GM11168 (cell line): Measurements from ENCODE around the gene ZNF714.
"Not testable (repeated sequence)": the region's sequence is repeated elsewhere in the genome, so short reads cannot be mapped to it uniquely, and the experiment has no call there.

Experiments used
- in situ Hi-C: fragments of 300-500 bp; cut with MboI; formaldehyde crosslinking; loops from one replicate; pipeline ENCODE4 v1.12.0; 2022; ENCODE audit warnings: low sequenced_read_pairs; ENCODE audit not compliant: unreplicated experiment

The ZNF714 gene

GRCh38 chr19:21128901-21129698 is 47.1 kb downstream of the ZNF714 start:
- in situ Hi-C loops, result no loop called here

GRCh38 chr19:21130097-21130775 is 48.2 kb downstream of the ZNF714 start:
- in situ Hi-C loops, result no loop called here

GRCh38 chr19:21133633-21134032 is 51.6 kb downstream of the ZNF714 start:
- in situ Hi-C loops, result no loop called here

- in situ Hi-C loops, result no loop called here
Observed at GRCh38 chr19:21134934-21135366, 52.9 kb downstream of the ZNF714 start.

- in situ Hi-C loops, result no loop called here
Observed at GRCh38 chr19:21135433-21135832, 53.4 kb downstream of the ZNF714 start.

- in situ Hi-C loops, result no loop called here
Observed at GRCh38 chr19:21138130-21138529, 56.1 kb downstream of the ZNF714 start.

- in situ Hi-C loops, result not testable (repeated sequence)
Observed at GRCh38 chr19:21141006-21141405, 59.0 kb downstream of the ZNF714 start.

- in situ Hi-C loops, result no loop called here
Observed at GRCh38 chr19:21141787-21142464, 59.9 kb downstream of the ZNF714 start, which contains the start of gene ZNF431. Gene ZNF431 (plus strand): TSS chr19:21142040. CDS start chr19:21142184, 144 bp downstream.

GRCh38 chr19:21143428-21143827 is 61.4 kb downstream of the ZNF714 start:
- in situ Hi-C loops, result no loop called here

- in situ Hi-C loops, result no loop called here
Observed at GRCh38 chr19:21143854-21144253, 61.9 kb downstream of the ZNF714 start.

GRCh38 chr19:21147540-21147939 is 65.5 kb downstream of the ZNF714 start:
- in situ Hi-C loops, result no loop called here

- in situ Hi-C loops, result no loop called here
Observed at GRCh38 chr19:21148681-21149080, 66.7 kb downstream of the ZNF714 start.

GRCh38 chr19:21149877-21150276 is 67.9 kb downstream of the ZNF714 start:
- in situ Hi-C loops, result no loop called here

GRCh38 chr19:21151460-21151859 is 69.5 kb downstream of the ZNF714 start:
- in situ Hi-C loops, result no loop called here

GRCh38 chr19:21158523-21159135 is 76.6 kb downstream of the ZNF714 start:
- in situ Hi-C loops, result no loop called here

GRCh38 chr19:21164541-21164940 is 82.5 kb downstream of the ZNF714 start:
- in situ Hi-C loops, result no loop called here

GRCh38 chr19:21166436-21166835 is 84.4 kb downstream of the ZNF714 start:
- in situ Hi-C loops, result no loop called here
